Measurements from ENCODE around the gene MYORG.

GRCh38 chr9:34400686-34401602, 24.2 kb upstream of the MYORG start:
- TF ChIP-seq SAFB2 (IDR thresholded peaks at IDR 0.05; ENCODE audit: borderline replicate concordance, low read depth, low read length, severe bottlenecking), result no peak
- TF ChIP-seq XRCC5 (IDR thresholded peaks at IDR 0.05; ENCODE audit: low read depth, low read length), result no peak
- no peak for TF ChIP-seq CHD2 (IDR thresholded peaks at IDR 0.05; ENCODE audit: low read depth, low read length)
- no peak for TF ChIP-seq PPARD (CRISPR knock-in tag; IDR thresholded peaks at IDR 0.05)
- TF ChIP-seq NR1H2 (CRISPR knock-in tag; IDR thresholded peaks at IDR 0.05), result no peak
- no peak for TF ChIP-seq SMARCA5 (IDR thresholded peaks at IDR 0.05)

Measured in K562 (cell line).